Stimulated activated CD4-positive, alpha-beta T cell treated with anti-CD3 and anti-CD28 coated beads, Interleukin-15, amount 100 ng/mL, for 24 hours (primary cell): ENCODE results near the gene GREM2.

Experiments used
- DNase-seq: peaks from one replicate; pipeline ENCODE4 v3.0.0-alpha.2; 2020

The GREM2 gene

DNA sequence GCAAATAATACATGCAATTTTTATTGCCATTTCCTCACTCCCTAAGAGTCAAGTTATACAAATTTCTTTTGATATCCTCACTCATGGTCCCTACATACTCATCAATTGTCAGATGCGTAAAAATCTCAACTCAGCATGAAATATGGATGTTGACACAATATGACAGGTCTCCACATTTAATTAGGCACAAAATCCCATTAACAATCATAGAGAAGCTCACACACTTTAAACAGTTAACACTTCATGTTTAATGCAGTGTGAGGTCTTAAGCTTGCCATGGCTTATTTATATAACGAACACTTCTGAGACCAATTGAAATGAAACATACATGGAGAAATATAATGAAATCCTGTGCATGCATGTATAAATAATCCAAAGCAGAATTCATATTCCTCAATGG lies 58.6 kb downstream of the GREM2 start:
- DNase-seq, result no peak

DNA sequence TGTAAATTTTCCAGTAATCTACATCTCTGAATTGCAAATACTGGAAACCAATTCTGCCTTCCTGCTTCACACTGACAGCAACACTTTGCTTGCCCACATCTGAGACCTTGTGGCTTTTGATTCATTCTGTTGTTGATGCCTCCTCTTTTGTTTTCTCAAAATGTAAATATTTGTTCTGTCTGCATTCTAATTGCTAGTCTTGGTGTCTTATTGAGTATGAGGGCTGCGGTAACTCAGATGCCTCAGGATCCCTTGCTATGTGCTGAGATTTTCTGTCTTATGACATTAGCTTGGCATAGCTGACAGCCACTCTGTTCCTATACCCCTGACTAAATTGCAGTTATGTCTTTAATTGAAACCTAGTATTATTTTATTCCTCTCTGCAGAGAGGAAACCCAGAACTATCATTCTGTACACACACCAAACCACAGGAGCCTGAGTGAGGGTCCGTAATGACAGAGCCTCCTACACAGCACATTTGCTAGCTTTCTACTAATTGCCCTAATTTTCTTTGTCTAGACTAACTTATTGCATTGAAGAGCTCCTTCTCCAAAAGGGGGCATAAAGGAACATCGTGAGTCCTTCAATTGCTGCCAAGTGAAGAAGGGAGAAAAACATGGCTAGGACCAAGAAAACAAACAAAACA lies 72.1 kb downstream of the GREM2 start:
- no peak for DNase-seq

DNA sequence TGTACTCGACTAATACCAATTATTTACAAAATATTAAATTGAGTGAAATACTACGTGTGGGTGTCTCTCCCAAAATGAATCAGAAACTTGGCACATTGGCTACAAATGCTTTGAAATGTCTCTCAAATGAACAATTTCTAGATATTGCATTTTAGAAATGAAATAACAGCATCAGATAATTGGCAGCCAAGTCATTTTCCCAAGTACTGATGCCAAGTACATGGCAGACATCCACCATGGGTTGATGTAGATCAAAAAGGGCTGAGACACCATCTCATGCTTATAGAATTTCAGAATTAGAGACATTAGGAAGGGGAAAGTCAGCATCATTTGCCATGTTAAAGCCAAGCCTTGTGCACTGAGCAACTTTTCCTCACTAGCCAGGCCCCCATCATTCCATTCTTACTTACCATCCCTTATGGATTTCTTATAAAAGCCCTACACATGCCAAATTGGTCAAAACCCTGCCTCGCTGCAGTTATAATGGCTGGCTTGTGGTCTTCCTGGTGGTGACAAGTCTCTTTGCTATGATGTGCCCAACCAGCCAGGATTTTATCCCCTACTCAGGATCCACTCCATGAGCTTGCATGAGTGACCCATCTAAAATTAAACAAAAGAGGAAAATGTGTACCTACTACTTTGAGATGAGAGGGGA lies 73.1 kb downstream of the GREM2 start:
- no peak for DNase-seq

DNA sequence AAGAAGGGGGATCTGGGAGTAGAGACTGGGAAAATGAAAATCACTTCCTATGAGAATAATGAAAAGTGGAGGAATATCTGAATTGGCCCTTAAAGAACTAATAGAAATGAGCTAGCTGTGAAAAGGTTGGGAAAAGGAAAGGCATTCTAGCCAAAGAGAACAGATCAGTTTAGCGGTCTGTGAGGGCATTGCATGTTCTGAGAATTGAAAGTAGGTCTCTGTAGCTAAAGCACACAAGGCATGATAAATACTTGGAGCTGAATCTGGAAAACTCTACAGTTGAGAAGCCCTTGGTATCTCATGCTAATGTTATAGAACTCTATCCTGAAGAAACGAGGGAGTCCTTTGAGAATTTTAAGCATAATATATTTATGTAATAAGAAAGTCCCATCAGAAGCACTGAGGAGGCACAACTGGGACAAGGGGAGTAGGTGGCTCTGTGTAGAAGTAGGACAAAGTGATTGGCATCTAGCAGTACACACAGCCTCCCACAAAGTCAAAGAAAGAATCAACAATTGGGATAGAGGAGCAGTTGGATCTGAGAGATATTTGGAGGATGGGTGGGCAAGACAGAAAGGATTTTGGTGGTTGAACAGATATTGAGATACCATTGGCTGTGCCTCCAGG lies 78.7 kb downstream of the GREM2 start:
- DNase-seq, result no peak

DNA sequence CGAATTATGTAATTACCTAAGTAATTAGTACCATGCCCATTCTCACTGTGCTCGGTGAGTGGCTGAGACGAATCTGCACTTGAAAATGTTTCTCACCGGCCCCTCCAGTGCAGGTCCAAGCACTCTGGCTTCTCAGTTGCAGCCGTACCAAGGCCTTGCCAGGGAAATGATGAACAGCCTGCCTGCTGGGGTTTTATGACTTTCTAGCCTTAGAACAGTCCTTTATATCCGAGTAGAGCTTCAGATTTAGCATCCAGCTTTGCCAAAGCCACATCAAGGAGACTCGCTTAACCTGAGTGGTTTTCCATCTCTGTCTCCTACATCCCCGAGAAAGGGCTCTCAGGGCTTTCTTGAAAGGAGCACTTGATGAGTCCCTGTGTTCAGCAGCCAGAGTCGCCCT lies 83.4 kb downstream of the GREM2 start:
- no peak for DNase-seq

DNA sequence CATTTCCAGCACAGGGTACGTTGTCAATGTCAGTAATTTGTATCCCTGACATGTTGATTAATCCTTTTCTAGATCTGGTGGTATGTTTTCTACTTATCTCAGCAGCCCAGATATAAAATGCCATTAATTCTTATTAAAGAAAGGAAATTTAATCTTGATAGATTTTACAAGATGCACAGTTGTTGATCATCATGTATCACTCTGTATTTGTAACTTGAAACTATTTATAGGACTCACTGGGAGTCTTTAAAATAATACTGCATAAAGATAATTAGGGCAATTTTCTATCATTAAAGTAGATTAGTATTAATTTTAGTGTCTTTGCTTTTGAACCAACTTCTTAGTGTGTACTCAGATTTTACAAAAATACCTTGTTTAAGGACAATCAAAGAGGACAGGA lies 84.9 kb downstream of the GREM2 start:
- DNase-seq, result no peak

DNA sequence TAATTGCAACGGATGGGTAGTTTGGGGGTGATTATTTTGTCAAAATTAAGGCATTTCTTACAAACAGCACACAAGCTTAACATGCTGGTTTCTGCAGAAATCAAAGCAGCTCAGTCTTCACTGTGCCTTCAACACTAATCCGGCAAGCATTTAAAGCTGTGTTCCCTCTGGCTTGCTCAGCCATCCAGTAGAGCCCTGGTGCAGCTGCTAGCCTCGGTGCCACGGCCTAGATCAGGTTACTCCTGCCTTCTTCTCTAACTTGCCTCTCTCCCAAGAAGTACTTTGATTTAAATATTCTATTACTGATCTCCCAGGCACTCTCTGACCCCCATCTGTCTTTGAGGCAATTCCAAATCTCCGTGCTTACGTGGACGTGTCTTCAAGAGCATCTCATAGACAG lies 85.6 kb downstream of the GREM2 start:
- no peak for DNase-seq

DNA sequence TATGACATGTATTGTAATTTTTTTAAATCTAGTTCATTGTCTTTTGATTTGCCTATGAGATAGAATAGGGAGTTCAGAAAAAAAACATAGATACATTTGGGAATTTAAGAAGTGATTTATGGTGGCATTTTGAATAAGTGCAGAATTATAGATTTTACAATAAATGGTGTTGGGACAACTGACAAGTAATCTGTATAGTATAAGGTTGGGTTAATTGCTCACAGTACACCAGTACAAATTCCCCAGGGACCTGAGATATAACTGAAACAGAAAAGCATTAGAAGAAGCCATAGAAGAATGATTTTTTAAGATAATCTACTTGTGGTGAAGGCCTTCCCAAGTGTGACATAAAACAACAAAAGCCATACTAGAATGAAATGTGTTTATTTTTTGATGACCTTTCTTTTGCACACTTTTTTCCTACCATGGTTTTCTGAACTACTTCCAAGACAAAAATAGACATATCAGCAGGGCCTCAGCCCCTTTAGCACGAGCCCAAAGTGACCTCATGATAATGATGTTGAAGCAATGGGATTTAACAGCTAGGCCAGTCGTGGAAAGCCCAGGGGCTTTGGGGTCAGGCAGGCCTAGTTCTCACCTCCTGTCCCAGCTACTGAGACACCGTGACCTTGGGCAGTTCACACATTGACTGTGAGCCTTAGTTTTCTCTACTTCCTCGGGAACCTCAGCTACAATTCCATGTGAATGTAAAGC lies 87.4 kb downstream of the GREM2 start:
- no peak for DNase-seq

DNA sequence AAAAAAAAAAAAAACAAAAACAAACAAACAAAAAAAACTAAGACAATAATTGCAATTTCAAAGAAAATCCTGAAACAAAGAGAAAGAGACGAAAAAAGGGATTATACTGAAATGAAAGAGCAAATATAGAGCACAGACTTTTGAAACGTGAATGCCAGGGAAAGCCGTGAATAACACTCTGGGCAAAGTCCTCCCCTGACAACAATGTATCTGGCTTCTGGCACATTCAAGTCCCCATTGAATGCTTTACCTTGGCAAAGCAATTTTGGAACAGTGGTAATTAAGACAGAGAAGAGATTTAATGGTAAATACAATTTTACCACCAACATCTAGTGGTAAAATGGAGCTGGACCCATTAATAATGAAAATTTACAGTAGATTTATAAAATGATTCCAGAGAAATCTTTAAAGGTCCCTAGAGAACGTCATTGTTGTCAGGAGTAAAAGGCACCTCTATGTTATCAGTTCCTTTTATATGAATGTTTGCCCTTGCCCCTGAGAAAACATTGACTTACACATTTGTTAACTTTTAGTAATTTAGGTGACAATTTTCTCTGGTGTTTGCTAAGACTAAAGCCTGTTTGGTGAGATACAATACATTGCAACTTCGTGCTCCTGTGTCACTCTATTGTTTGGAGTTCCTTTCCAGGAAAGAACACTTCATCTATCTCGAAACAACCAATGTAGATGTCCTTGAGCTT lies 89.7 kb downstream of the GREM2 start:
- DNase-seq, result no peak

DNA sequence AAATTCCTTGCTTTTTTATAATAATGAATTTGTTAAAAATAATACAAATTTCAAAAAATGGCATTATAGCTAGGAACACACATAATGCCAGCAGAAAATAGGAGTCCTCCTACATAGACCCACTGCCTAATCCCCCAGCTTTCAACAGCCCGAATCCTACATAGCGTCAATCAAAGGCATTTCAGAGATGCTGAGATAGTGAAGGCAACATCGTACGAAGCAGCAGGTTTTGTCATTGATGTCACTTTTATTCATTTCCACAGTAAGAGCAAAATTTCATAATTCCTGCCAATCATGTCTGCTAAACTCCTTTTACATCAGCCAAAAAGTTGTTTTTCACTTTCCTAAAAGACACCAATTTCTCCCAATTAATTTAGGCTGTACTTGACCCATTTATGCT lies 94.1 kb downstream of the GREM2 start:
- no peak for DNase-seq

DNA sequence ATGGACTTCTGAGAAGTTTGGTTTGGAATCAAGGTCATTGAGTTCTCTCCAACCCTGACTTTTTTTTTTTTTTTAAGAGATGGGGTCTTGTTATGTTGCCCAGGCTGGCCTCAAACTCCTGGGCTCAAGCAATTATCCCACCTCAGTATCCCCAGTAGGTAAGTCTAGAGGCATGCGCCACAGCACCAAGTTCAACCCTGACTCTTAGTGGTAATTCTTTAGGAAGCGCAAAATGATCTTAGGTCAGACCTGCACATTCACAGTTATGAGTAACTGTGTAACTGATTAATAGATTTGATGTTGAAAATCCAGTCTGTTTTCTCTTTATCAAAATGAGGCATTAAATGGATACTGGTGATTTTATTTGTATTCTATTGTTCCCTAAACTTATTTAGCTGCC lies 95.9 kb downstream of the GREM2 start:
- no peak for DNase-seq

DNA sequence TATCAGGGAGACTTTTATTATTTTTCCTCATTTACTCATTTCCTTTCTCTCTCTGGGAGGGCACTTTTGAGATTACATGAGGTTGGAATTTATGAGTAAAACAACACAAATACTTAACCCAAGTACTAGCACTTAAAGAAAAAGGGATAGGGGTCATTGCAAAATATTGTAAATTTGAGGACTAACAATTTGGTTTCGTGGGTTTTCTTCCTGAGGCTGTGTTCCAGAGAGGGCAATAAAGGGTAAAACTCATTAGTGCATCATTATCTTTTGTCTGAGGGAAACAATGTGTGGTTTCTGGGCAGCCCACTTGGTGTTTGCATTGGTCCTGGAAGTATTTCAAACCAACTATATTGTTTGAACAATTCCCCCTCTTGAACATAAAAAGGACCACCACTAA lies 96.5 kb downstream of the GREM2 start:
- no peak for DNase-seq

DNA sequence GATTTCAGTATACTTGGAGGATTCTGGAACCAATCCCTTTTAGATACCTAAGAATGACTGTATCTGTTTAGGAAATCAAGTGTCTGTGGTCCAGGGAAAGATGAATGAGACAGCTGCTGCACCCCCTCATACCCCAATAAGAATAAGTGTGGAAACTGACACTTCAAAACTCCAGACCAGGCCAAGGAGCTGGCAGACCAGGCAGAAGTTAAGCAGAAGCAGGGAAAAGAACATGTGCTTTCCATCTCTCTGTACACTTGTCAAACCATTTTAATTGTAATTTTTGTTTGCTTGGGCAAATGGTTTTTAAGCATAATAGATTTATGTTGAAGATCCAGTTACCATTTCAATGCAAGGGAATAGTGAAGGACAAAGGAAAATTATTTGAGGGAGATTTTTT lies 100.2 kb downstream of the GREM2 start:
- DNase-seq, result no peak

DNA sequence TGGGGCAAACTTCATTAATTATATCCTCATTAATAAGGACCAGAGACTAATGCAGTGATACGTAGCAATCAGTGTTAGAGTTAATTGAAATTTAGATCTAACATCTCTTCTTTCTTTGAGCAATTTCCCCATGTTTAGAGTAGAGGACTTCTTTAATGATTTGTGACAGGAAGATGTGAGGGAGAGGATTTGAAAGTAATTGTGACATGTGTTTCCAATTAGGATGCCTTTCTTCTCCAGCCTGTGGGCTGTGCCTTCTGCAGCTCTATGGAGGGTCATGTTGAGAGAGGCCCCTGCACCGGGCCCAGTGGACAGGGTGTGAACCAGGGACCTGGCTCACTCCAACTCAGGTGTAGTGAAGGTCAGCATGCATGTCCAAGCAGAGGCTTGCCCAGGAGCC lies 103.0 kb downstream of the GREM2 start:
- DNase-seq, result no peak

DNA sequence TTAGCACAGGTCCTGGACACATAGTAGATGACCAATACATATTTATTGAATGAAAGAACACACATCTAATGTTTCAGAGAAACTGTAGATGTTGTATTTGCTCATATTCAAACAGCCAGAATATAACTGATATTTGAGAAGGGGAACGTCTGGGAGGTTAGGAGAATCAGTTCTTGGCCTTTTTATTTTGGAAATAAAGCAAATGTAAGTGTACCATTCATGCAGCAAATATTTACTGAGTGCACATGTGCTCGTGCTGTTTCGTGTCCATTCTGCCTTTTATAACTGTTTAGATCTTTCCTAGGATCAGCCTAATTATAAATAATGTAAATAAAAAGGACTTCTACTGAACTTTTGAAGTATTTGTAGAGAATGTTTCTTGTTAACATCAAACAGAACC lies 103.8 kb downstream of the GREM2 start:
- DNase-seq, result no peak

DNA sequence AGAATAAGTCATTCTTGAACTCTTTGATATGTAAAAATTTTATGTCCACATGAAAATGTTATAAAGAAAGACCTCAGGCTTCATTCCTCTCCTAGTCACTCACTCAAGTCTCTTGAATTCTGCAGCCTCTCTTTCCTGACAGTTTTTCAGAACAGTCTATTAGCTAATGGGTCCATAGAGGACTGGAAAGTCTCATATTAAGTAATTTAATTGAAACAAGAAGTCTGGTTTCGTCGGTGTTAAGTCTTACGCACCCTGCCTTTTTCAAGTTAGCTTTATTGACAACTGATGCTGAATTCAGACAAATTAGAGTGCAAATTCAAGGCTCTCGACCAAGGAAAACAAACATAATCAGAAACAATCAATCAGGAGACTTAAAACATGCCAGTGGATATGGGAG lies 105.8 kb downstream of the GREM2 start:
- no peak for DNase-seq

DNA sequence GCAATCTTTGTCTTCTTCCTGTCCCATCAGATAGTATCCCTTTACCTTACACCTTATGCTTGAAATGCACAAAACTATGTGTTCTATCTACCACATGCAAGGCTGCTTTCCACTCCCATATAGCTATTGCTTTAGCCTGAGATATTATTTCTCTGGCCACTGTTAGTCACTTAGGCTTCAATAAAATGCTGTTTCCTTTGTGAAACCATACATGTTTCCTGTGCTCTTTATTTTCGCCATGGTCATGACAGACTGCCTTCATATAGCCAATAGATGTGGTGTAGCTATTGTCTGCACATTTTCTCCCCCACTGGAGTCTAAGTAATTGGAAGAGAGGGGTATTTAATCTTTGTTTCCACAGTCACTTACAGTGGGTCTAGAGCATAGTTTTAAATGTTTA lies 108.4 kb downstream of the GREM2 start:
- DNase-seq, result no peak

DNA sequence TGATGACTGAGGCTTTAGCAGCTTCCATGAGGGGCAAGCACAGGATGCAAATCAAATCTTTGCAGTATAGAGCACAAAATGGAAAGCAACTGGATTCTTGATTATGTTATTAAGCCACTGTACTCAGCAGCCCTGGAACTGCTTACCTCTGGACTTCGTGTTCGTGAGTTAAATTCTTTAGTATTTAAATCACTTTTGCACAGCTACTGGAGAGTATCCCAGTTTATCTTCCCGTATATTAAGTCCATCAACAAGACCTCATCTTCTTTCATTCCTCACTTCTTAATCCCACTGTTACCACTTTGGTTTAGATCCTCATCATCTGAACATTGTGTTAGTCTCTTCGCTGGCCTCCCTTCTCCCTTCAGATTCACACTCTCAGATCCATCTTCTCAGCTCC lies 108.9 kb downstream of the GREM2 start:
- no peak for DNase-seq

DNA sequence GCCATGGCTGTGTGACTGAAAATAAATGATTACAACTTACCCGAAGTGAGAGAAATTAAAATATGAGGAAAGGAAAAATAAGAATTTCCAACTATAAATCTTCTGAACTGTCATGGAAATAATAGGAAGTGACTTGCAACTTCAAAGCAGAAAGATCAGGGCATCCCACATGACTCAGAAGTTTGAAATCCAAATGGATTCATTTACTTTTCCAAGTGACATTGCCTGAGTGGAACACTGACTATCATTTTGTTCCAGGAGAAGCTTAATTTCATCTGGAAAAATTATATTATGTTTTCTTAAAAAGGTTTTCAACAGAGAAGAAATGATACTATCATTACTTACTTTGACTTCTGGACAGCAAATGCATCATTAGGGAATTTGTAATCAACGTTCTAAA lies 110.8 kb downstream of the GREM2 start:
- DNase-seq, result no peak

DNA sequence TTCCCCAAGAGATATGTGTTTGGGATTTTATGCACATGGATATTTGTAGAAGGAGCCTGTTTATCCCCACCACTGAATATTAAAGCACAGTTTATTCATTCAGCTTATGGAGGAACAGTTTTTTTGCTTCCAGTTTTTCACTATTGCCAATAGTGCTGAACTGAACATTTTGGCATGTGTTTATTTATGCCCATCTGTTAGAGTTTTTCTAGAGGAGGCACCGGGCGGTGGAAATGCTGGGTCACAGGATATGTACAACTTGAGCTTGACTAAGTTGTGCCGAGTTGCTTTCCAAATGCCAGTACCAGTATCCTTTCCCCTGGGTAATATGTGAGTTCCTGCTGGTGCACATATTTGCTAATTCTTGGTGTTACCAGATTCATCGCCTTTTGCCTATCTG lies 111.3 kb downstream of the GREM2 start:
- no peak for DNase-seq

DNA sequence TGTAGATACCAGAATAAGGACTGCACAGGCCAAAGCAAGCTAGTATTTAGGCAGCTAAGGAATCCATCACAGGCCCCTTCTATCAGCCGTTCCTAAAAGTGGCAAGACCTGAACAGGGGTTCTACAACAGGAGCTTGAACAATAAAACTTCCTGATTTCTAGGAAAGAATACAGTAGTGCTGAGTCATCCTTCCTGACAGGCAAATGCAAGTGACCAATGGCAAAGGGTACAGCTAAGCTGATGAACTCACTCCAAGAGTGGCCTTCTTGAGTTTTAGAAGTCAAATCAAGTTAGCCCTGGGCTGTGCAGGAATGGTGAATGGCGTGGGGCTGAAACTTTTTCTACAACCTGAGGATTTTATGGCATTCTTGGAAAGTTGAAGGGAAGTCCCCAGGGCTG lies 112.9 kb downstream of the GREM2 start:
- no peak for DNase-seq

DNA sequence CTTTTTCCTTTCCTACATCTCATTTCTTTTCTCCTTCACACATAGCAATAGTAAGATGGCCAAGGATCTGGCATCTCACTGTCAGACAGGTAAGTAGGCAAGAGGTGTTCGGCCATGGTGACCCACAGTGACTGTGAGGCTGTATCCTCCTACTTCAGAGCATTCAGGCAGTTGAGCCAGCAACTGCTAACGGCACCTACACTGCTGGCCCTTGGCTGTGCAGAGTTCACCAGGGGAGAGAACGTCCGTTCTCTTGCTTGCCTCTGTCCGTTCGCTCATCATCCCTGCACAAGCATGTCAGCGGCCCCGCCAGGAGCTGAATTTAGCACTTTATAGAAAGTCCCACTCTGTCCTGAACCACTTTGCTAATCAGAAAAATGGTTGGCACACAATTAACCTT lies 113.6 kb downstream of the GREM2 start:
- DNase-seq, result no peak

DNA sequence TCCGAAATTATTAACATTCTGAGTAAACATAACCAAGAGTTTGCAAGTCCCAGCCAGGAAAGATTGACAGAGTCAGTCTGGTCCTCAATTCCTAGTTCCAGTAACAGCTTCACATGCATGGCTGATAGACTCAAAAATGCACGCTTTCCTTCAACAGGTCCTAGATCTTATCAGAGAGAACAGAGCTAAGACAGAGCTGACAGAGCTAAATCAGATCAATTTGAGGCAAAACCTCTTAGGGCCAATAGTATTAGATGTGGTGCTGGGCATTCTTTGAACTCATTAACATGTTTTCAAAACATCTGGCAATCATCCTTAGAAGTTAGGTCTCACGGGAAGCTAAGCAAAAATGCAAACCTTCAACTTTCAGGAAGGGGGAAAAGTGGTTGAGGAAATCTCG lies 114.0 kb downstream of the GREM2 start:
- DNase-seq, result no peak

DNA sequence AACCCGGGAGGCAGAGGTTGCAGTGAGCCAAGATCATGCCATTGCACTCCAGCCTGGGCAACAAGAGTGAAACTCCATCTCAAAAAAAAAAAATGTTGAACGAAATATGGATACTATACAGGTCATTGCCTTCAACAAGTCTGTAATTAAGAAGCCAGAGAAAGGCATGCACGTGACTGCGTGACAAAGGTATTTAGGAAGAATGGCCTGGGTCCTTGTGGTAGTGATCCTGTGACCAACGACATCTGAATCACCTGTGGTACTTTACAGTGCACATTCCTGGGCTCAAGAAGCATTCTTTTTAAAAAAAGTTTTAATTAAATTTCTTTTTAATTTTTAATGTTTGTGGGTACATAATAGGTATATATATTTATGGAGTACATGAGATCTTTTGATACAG lies 115.0 kb downstream of the GREM2 start:
- DNase-seq, result no peak
